B cell (primary cell): Measurements from ENCODE around the gene FOXN3. TPM values are rescaled to one million over a fixed set of nuclear protein-coding genes. Genes with fewer than 3 reads are reported as not detected.

Experiments
- ATAC-seq: fragments of 200-7000 bp; cut with Tn5 transposase; one replicate; pipeline ENCODE4 v1.10.0; 2021; ENCODE audit warnings: low read depth, mild to moderate bottlenecking, moderate number of reproducible peaks, moderate library complexity
- CTCF ChIA-PET: fragments of 350-600 bp; sonication (Branson Sonifier 250); formaldehyde crosslinking; loops from one replicate; lab custom pipeline; 2021; ENCODE audit warnings: antibody characterized with exemption, inconsistent platforms; lab: Charles Lee
- POLR2A ChIA-PET: fragments of 350-600 bp; sonication (Branson Sonifier 250); formaldehyde crosslinking; loops from one replicate; lab custom pipeline; 2021; ENCODE audit warnings: antibody characterized with exemption; lab: Charles Lee
- DNase-seq: peaks from one replicate; pipeline ENCODE4 v3.0.0; 2013
- H2AFZ ChIP-seq: 2 replicates; pipeline ENCODE4 v1.6.1; 2012; ENCODE audit warnings: mild to moderate bottlenecking, low read depth, low read length; ENCODE audit not compliant: insufficient read depth, poor library complexity, severe bottlenecking
- H3K27ac ChIP-seq, 2 donors: 1 replicate in 1 of 2; 2 replicates in 1 of 2; pipeline ENCODE4 v1.5.1; 2012 to 2013; ENCODE audit warnings: low read length in 2 of 2, mild to moderate bottlenecking in 2 of 2, moderate library complexity in 1 of 2
- H3K27me3 ChIP-seq, 4 experiments: fragments of 200-600 bp in 1 of 4; sonication (generic) in 1 of 4; replicated peaks in 1 of 4; 1 replicate in 2 of 4; 2 replicates in 2 of 4; pipeline versions ENCODE4 v1.6.1 to v1.7.0; 2013 to 2016; ENCODE audit warnings: low read length in 3 of 4, mild to moderate bottlenecking in 2 of 4, mixed read lengths in 1 of 4, moderate library complexity in 1 of 4; ENCODE audit not compliant: insufficient read depth in 4 of 4, control insufficient read depth in 3 of 4; ENCODE audit errors: control extremely low read depth in 1 of 4
- H3K36me3 ChIP-seq, 2 experiments: replicated peaks in 1 of 2; 1 replicate in 1 of 2; 2 replicates in 1 of 2; pipeline versions ENCODE4 v1.6.1 to v1.7.1; 2013; ENCODE audit warnings: low read length in 1 of 2; ENCODE audit not compliant: insufficient read depth in 2 of 2, control insufficient read depth in 1 of 2; ENCODE audit errors: control extremely low read depth in 1 of 2, extremely low read depth in 1 of 2
- H3K4me1 ChIP-seq, 2 donors: fragments of 200-600 bp in 1 of 2; sonication (generic) in 1 of 2; 1 replicate in 1 of 2; 2 replicates in 1 of 2; pipeline versions ENCODE4 v1.5.1 to v1.6.1; 2013 to 2017; ENCODE audit warnings: low read length in 2 of 2; ENCODE audit not compliant: control insufficient read depth in 2 of 2, insufficient read depth in 2 of 2
- H3K4me2 ChIP-seq: replicated peaks from 2 replicates; pipeline ENCODE3; 2012; ENCODE audit warnings: mild to moderate bottlenecking, low read depth, low read length; ENCODE audit not compliant: poor library complexity, severe bottlenecking
- H3K4me3 ChIP-seq, 5 experiments: fragments of 200-600 bp in 1 of 5; sonication (generic) in 1 of 5; 1 replicate in 3 of 5; 2 replicates in 2 of 5; pipeline versions ENCODE4 v1.5.1 to v1.7.0; 2011 to 2016; ENCODE audit warnings: low read length in 4 of 5, mild to moderate bottlenecking in 4 of 5, low read depth in 2 of 5, control low read depth in 1 of 5, moderate library complexity in 1 of 5; ENCODE audit not compliant: insufficient read depth in 1 of 5; ENCODE audit errors: control extremely low read depth in 1 of 5, extremely low read depth in 1 of 5
- H3K79me2 ChIP-seq: fragments of 200-600 bp; sonication (generic); one replicate; pipeline ENCODE4 v1.6.0; 2016; ENCODE audit warnings: low read length; ENCODE audit not compliant: control insufficient read depth, insufficient read depth
- H3K9ac ChIP-seq: fragments of 200-600 bp; sonication (generic); 2 replicates; pipeline ENCODE4 v1.6.1; 2017; ENCODE audit warnings: mild to moderate bottlenecking, low read length, moderate library complexity
- H3K9me3 ChIP-seq, 3 donors: one replicate each; pipeline versions ENCODE4 v1.6.1 to v1.7.1; 2013; ENCODE audit warnings: low read length in 2 of 3; ENCODE audit not compliant: control insufficient read depth in 2 of 3, insufficient read depth in 1 of 3; ENCODE audit errors: control extremely low read depth in 1 of 3
- H4K20me1 ChIP-seq: 2 replicates; pipeline ENCODE4 v1.6.0; 2012; ENCODE audit warnings: mild to moderate bottlenecking, low read length; ENCODE audit not compliant: insufficient read depth, control insufficient read depth, poor library complexity, severe bottlenecking
- H3K27ac Mint-ChIP-seq: one replicate; pipeline ENCODE4 v1.8.0; 2021; ENCODE audit warnings: mixed read lengths
- H3K27me3 Mint-ChIP-seq: one replicate; pipeline ENCODE4 v1.8.0; 2021; ENCODE audit warnings: mixed read lengths
- H3K4me1 Mint-ChIP-seq: one replicate; pipeline ENCODE4 v1.8.0; 2021; ENCODE audit warnings: mixed read lengths
- H3K4me3 Mint-ChIP-seq: one replicate; pipeline ENCODE4 v1.8.0; 2021; ENCODE audit warnings: mixed read lengths
- H3K9me3 Mint-ChIP-seq: one replicate; pipeline ENCODE4 v1.8.0; 2022; ENCODE audit warnings: mixed read lengths; ENCODE audit not compliant: insufficient read depth
- EZH2 ChIP-seq: IDR thresholded peaks from 2 replicates; pipeline ENCODE4 v1.6.1; 2012; ENCODE audit warnings: borderline replicate concordance, low read depth, mild to moderate bottlenecking, moderate library complexity, low read length; ENCODE audit not compliant: insufficient read depth, poor library complexity, severe bottlenecking
- WGBS: methylation state at CpG from one replicate; pipeline ENCODE4 v1.1.5; 2013; ENCODE audit warnings: missing lambda C conversion rate; ENCODE audit not compliant: insufficient coverage; 5-methylcytosine and 5-hydroxymethylcytosine counted together
- intact Hi-C: fragments of 100-400 bp; cut with micrococcal nuclease; formaldehyde crosslinking; loops from one replicate; pipeline ENCODE4 v1.10.0; 2022
- polyA plus RNA-seq: library from polyadenylated mRNA; depleted of rRNA; stranded (reverse); fragments of >200 nt; gene quantifications from 2 replicates; pipeline ENCODE4 v1.2.3, GENCODE V29; 2012
- total RNA-seq, 2 donors: library from RNA; stranded (reverse); fragments of 120-200 nt in 1 of 2; gene quantifications; 1 replicate in 1 of 2; 2 replicates in 1 of 2; pipeline versions ENCODE4 v1.2.3 to v1.2.4, GENCODE V29; 2013 to 2022
- TF ChIP-seq, protein P1 (sequence below): fragments of 200-600 bp; IDR thresholded peaks from one replicate; pipeline ENCODE4 v1.8.0; 2022; ENCODE audit warnings: antibody characterized with exemption, mild to moderate bottlenecking

The FOXN3 gene
- total and polyA plus RNA-seq, 2 donors (not counting 1 experiment from before 2014, with no cell fraction given), result 80.6 to 98.2 TPM

DNA sequence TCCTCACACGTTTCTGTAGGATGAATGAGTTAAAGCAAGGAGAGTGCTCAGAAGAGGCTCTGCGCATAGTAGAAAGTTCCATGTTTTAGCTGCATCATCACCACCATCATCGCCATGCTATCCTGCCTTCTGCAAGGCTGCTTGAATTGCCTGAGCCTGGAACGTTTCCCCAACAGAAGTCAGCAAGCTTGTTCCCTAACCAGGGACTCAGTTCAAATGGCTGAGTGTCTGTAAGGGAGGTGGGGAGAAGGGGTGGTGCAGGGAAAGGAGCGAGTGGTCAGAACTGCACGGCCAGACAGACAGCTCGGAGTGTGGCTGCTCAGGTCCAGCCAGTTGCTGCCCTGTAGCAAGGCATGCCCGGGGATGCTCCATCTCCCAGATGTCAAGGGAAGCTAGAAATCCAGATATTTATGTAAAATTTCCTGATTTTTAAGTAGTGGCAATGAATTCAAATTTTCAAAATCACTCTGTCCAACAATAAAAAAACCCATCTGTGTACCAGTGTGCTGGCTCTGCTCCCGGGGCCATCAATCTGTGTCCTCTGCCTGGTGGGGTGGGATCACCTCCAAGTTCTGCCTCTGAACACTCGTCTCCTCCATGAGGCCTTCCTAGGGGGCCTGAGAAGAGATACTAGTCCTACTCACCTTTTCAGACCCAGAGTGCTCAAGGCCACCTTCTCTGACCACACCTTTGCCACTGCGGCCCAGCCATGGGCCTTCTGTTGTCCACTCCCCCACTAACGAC lies 162.7 kb downstream of the FOXN3 start:
- no peaks in the 10 kb centered on the region for H3K9me3 Mint-ChIP-seq
- ATAC-seq (no peak), DNase-seq (no peak)
- H3K79me2 ChIP-seq, result peaks cover 89% of the 10 kb centered on the region
- peaks cover 25% of the 10 kb centered on the region for H3K4me1 Mint-ChIP-seq
- CTCF ChIA-PET, result no interaction called here
- no peak overlapping the region for H2AFZ ChIP-seq
- 97% methylated on average over 7 of the region's 12 CpGs for WGBS
- intact Hi-C loops, result no loop called here
- H3K9me3 ChIP-seq, result peaks cover 0 to 7% (median 0%) of the 10 kb centered on the region in 3 donors
- no peak overlapping the region for H3K4me3 Mint-ChIP-seq
- H3K4me3 ChIP-seq, result no peak overlapping the region
- H3K9ac ChIP-seq, result no peak overlapping the region
- H3K27me3 ChIP-seq, result no peaks in the 10 kb centered on the region
- no peak overlapping the region for H3K27ac ChIP-seq
- no peak overlapping the region for H3K27ac Mint-ChIP-seq
- POLR2A ChIA-PET, result no interaction called here
- peaks cover 0 to 30% of the 10 kb centered on the region in 2 experiments for H3K36me3 ChIP-seq
- H3K4me2 ChIP-seq, result no peak overlapping the region
- TF ChIP-seq, protein P1, sequence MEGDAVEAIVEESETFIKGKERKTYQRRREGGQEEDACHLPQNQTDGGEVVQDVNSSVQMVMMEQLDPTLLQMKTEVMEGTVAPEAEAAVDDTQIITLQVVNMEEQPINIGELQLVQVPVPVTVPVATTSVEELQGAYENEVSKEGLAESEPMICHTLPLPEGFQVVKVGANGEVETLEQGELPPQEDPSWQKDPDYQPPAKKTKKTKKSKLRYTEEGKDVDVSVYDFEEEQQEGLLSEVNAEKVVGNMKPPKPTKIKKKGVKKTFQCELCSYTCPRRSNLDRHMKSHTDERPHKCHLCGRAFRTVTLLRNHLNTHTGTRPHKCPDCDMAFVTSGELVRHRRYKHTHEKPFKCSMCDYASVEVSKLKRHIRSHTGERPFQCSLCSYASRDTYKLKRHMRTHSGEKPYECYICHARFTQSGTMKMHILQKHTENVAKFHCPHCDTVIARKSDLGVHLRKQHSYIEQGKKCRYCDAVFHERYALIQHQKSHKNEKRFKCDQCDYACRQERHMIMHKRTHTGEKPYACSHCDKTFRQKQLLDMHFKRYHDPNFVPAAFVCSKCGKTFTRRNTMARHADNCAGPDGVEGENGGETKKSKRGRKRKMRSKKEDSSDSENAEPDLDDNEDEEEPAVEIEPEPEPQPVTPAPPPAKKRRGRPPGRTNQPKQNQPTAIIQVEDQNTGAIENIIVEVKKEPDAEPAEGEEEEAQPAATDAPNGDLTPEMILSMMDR, result no peak
- TF ChIP-seq EZH2, result no peak
- peaks cover 44% of the 10 kb centered on the region for H4K20me1 ChIP-seq
- H3K4me1 ChIP-seq, result peaks cover 7 to 8% of the 10 kb centered on the region in 2 donors
- no peaks in the 10 kb centered on the region for H3K27me3 Mint-ChIP-seq

DNA sequence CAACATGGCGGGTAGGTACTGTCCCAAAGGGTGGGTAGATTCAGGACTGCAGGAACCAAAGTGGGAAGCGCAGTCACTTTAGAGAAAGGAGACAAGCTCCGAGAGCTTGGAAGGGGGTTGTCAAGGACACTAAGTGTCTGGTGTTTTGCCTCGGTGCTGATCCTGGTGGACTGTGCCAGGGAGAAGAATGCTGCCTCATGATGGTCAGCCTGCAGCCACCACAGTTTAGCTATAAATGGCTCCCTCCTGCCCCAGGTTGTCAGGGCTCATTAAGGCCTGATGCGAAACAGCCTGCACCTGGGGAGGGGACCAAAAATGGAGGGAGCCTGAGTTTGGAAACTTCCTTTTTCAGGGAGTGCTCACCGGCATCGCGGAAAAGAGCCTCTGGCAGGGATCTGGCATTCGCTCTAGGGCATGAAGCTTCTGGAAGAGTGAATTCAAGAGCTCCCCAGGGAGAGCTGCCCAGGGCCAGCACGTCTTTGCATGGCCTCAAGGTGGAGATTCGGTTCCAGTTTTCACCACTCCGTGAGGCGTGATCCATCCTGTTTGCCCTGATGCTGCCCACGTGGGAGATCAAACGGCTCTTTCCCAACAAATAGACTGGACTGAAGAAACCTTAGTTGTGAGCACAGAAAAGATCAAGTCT lies 164.0 kb downstream of the FOXN3 start:
- POLR2A ChIA-PET, result no interaction called here
- Histone ChIP-seq H3K9me3 (peaks cover 0 to 7% (median 0%) of the 10 kb centered on the region in 3 donors), H3K4me3 (no peak overlapping the region), H3K79me2 (peaks cover 89% of the 10 kb centered on the region), H2AFZ (no peak overlapping the region), H3K4me1 (peaks cover 0 to 5% of the 10 kb centered on the region in 2 donors), H3K27ac (no peak overlapping the region), H3K9ac (no peak overlapping the region), H3K27me3 (no peaks in the 10 kb centered on the region), H4K20me1 (peaks cover 44% of the 10 kb centered on the region), H3K4me2 (no peak overlapping the region), H3K36me3 (peaks cover 0 to 31% of the 10 kb centered on the region in 2 experiments)
- Mint-ChIP-seq H3K4me1 (peaks cover 20% of the 10 kb centered on the region), H3K9me3 (no peaks in the 10 kb centered on the region), H3K27me3 (no peaks in the 10 kb centered on the region), H3K27ac (no peak overlapping the region), H3K4me3 (no peak overlapping the region)
- TF ChIP-seq EZH2, result no peak
- ATAC-seq (no peak), DNase-seq (no peak)
- CTCF ChIA-PET, result interaction anchor here (1.0 kb wide), 1 partner anchor 162 kb away, joined by 3 read pairs; no protein-coding TSS in a partner anchor
- 87% methylated on average over 13 of the region's 15 CpGs for WGBS
- intact Hi-C loops, result no loop called here
